GM12874 (cell line): ENCODE data around the gene ACBD6.

ENCODE experiments used
- CTCF ChIP-seq: IDR thresholded peaks from 2 replicates; pipeline ENCODE4 v1.5.1; 2011; ENCODE audit warnings: low read depth, mild to moderate bottlenecking, control low read depth, low read length, moderate library complexity; ENCODE audit not compliant: insufficient read depth

Gene ACBD6

DNA sequence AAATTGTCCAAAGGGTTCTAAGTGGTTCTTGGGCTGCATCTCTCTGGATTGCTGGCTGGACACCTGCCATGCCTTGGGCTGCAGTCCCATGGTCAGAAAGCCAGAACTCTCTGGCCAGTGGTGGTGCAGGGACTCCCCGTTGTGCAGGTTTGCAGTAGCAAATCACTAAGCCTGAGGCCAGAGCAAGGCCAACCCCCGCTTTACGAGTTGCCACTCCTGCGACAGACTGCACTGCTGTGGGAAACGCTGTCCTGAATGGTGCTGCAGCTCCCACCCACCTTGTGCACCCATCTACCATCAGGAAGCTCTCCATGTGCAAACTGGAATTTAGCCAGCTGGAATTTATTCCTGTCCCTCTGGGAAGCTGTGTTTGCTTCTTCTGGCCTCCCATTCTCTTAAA lies 226.7 kb downstream of the ACBD6 start:
- TF ChIP-seq CTCF, result no peak

- TF ChIP-seq CTCF, result no peak
Observed at GRCh38 chr1:180274221-180274620, 228.2 kb downstream of the ACBD6 start.

GRCh38 chr1:180273066-180273465 lies 229.3 kb downstream of the ACBD6 start:
- no peak for TF ChIP-seq CTCF

DNA sequence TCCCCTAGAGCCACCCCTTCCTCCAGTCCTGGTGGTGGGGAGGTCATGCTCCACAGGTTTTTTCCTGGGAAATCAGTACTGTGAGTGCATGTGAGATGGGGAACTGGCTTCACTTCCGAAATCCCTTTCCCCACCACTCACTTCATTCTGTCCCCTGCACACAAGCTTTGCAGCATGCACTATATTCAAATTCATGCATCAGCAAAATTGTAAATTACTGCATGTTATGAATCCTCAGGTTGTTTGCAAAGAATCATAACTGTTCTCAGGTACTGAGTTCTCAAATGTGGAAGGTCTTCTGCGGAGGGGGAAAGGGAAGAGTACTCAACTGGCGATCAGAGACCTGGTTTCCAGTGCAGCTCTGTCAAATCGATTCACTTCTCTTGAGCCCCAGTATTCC lies 230.0 kb downstream of the ACBD6 start:
- no peak for TF ChIP-seq CTCF

DNA sequence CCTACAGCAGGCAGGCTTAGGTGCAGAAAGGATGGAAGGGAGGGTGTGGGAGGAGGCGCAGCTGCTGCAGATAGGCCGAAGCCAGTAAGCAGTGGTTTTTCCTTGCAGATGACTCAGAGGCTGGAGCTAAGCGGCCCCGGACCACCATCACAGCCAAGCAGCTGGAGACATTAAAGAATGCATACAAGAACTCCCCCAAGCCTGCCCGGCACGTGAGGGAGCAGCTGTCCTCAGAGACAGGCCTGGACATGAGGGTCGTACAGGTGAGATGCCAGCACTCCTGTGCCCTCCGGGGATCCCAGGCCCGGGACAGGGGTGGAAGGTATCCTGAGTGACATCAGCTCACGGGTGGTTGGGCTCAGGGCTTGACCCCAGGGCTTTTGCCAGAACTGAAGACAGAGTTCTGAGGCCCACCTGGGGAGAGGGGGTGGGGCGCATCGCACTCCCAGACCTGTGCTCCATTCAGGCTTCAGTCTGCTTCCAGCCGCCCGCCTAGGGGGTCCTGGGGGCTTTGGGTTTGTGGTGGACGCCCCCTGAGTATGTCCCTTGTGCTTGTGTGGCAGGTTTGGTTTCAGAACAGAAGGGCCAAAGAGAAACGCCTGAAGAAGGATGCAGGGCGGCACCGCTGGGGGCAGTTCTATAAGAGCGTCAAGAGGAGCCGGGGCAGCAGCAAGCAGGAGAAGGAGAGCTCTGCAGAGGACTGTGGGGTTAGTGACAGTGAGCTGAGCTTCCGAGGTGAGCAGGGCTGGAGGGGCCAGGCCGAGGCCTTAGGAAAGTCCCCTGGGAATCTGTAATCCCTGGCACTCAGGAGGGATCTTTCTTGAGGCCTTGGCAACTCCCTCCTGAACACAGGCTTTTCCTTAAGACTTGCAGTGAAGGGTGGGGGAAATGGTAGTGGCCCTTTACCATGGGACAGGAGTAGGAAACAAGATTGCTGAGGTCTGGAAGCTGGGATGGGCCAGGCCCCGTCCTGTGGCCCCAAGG lies 230.8 kb downstream of the ACBD6 start:
- no peak for TF ChIP-seq CTCF

DNA sequence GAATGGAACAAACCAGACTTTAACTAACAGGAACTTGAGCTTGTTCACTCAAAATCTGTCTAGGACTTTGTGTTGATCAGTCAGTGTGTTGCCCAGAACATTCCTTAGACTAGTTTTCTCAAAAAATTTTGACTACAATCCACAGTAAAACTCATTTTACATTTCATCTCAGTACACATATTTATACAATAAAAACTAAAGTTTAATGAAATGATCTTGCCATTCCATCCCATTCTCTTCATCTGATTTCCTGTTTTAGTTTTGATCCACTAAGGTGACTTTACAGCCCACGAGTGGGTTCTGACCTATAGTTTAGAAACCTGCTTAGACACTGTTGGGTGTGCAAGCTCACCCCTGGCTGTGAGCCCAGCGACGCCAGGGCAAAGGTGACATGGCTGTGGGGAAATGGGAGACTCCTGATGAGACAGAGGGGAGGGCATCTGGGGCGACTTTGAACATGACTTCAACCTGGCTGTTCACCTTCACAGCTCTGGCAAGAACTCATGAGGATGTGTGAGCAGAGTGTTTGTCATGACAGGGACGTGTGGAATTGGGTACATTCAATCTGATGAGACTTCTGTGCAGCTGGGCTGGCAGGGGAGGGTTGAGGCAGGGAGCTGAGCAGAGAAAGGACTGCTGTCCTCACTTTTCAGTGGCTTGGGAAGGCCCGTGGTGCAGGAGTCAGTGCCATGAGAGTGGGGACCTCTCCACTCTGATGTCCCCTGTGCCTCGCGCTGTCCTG lies 231.7 kb downstream of the ACBD6 start:
- TF ChIP-seq CTCF, result no peak

DNA sequence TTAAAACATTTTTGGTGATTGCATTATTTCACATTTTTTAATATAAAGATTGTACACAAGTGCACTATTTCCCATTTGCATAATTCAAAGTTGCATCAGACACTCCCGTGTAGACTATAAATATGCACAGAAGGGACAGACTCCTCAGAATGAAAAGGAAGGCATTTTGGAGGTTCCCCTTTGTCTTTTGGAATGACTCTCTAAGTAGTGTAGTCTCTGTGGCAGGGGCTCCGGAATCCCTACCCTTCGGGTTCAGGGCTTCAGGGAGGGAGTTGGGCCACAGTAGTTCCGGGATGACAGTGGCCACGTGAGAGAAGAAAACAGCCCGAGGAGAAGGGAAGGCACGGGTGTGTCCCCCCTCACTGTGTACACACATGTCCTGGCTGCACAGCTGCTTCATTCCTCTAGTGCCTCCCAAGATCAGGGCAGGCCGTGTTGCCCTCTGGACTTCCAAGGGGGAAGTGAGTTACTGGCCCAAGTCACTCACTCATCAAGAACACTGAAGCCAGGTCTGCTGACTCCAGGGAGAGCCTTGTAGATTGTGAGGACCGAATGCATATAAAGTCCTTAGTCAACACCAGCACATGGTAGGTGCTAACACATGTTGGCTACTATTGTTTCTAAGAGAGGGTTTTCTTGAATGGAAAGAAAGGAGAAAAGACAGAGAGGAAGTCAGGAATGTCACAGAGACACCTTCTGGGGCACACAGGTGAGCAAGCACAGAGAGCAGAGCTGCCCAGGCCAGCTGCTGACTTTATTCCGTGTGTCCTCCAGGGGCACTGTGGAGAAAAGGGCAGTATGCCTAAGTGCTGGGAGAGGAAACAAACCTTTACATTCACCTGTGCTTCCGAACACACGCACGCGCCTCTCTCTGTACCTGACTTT lies 232.5 kb downstream of the ACBD6 start:
- no peak for TF ChIP-seq CTCF
